WTC11 (cell line): Measurements from ENCODE around the gene NRIP3. TPM values are rescaled to one million over a fixed set of nuclear protein-coding genes. Genes with fewer than 3 reads are reported as not detected.

Experiments
- ATAC-seq: fragments of 200-7000 bp; cut with Tn5 transposase; 2 replicates; pipeline ENCODE4 v1.10.0; 2021; ENCODE audit warnings: mild to moderate bottlenecking, moderate library complexity
- CTCF ChIA-PET: fragments of 300-600 bp; sonication (Branson Sonifier 250); formaldehyde crosslinking; loops from one replicate; lab custom pipeline; 2021; ENCODE audit warnings: antibody characterized with exemption; lab: Charles Lee
- POLR2A ChIA-PET: fragments of 350-600 bp; sonication (Branson Sonifier 250); formaldehyde crosslinking; loops from one replicate; lab custom pipeline; 2021; ENCODE audit warnings: antibody characterized with exemption; lab: Charles Lee
- DNase-seq: peaks from one replicate; pipeline ENCODE4 v3.0.0; 2021; ENCODE audit warnings: low spot score
- H3K27ac Mint-ChIP-seq: 2 replicates; pipeline ENCODE4 v1.8.0; 2021; ENCODE audit warnings: mixed read lengths
- H3K27me3 Mint-ChIP-seq: 2 replicates; pipeline ENCODE4 v1.8.0; 2021; ENCODE audit warnings: low read depth, mild to moderate bottlenecking, moderate library complexity, mixed read lengths
- H3K36me3 Mint-ChIP-seq: 2 replicates; pipeline ENCODE4 v1.8.0; 2021; ENCODE audit warnings: mixed read lengths
- H3K4me1 Mint-ChIP-seq: 2 replicates; pipeline ENCODE4 v1.8.0; 2022; ENCODE audit warnings: mixed read lengths
- H3K4me3 Mint-ChIP-seq: 2 replicates; pipeline ENCODE4 v1.8.0; 2021; ENCODE audit warnings: mild to moderate bottlenecking, moderate library complexity, mixed read lengths
- H3K9me3 Mint-ChIP-seq: 2 replicates; pipeline ENCODE4 v1.8.0; 2021; ENCODE audit warnings: mixed read lengths
- ELF4 ChIP-seq: sonication (generic); formaldehyde crosslinking; IDR thresholded peaks from 2 replicates; pipeline ENCODE4 v1.8.1; 2022; ENCODE audit warnings: low read depth, mild to moderate bottlenecking, moderate library complexity, missing genetic modification reagents
- EMX1 ChIP-seq: fragments of 250-450 bp; sonication (Bioruptor Pico); IDR thresholded peaks from 2 replicates; pipeline ENCODE4 v1.8.0; 2021; ENCODE audit warnings: mild to moderate bottlenecking
- ERG ChIP-seq: fragments of 250-450 bp; sonication (Bioruptor Pico); IDR thresholded peaks from 2 replicates; pipeline ENCODE4 v1.8.0; 2021; ENCODE audit warnings: mild to moderate bottlenecking
- FOXJ3 ChIP-seq: sonication (generic); formaldehyde crosslinking; IDR thresholded peaks from 2 replicates; pipeline ENCODE4 v1.9.0; 2021; ENCODE audit warnings: missing genetic modification reagents, mild to moderate bottlenecking, borderline replicate concordance
- FOXP1 ChIP-seq: sonication (generic); formaldehyde crosslinking; IDR thresholded peaks from 2 replicates; pipeline ENCODE4 v1.8.0; 2022; ENCODE audit warnings: missing genetic modification reagents, mild to moderate bottlenecking, moderate library complexity, borderline replicate concordance
- MXD4 ChIP-seq: fragments of 250-450 bp; sonication (Bioruptor Pico); IDR thresholded peaks from 2 replicates; pipeline ENCODE4 v1.8.0; 2021; ENCODE audit warnings: mild to moderate bottlenecking, moderate library complexity, borderline replicate concordance
- TCF7 ChIP-seq: sonication (generic); formaldehyde crosslinking; IDR thresholded peaks from 2 replicates; pipeline ENCODE4 v1.8.0; 2022; ENCODE audit warnings: mild to moderate bottlenecking, low read depth, missing genetic modification reagents, moderate library complexity
- TEAD1 ChIP-seq: sonication (generic); formaldehyde crosslinking; IDR thresholded peaks from 2 replicates; pipeline ENCODE4 v1.8.0; 2022; ENCODE audit warnings: mild to moderate bottlenecking, missing genetic modification reagents
- TEAD4 ChIP-seq: sonication (generic); formaldehyde crosslinking; IDR thresholded peaks from 2 replicates; pipeline ENCODE4 v1.8.0; 2022; ENCODE audit warnings: mild to moderate bottlenecking, missing genetic modification reagents
- ZBTB21 ChIP-seq: sonication (generic); formaldehyde crosslinking; IDR thresholded peaks from 2 replicates; pipeline ENCODE4 v1.8.1; 2023; ENCODE audit warnings: mild to moderate bottlenecking, missing genetic modification reagents, borderline replicate concordance
- ZNF121 ChIP-seq: sonication (generic); formaldehyde crosslinking; IDR thresholded peaks from 2 replicates; pipeline ENCODE4 v1.8.0; 2023; ENCODE audit warnings: missing genetic modification reagents
- ZNF423 ChIP-seq: fragments of 250-450 bp; sonication (Bioruptor Pico); IDR thresholded peaks from 2 replicates; pipeline ENCODE4 v2.1.2; 2022; ENCODE audit warnings: mild to moderate bottlenecking, moderate library complexity
- ZNF671 ChIP-seq: fragments of 250-450 bp; sonication (Bioruptor Pico); IDR thresholded peaks from 2 replicates; pipeline ENCODE4 v1.8.0; 2021; ENCODE audit warnings: mild to moderate bottlenecking
- total RNA-seq: library from RNA; stranded (reverse); gene quantifications from 3 replicates; pipeline ENCODE4 v1.2.3, GENCODE V29; 2021
- TF ChIP-seq, protein P1 (sequence below): sonication (generic); formaldehyde crosslinking; IDR thresholded peaks from 2 replicates; pipeline ENCODE4 v1.8.1; 2023; ENCODE audit warnings: mild to moderate bottlenecking, missing genetic modification reagents, borderline replicate concordance
- TF ChIP-seq, protein P2 (sequence below): fragments of 250-450 bp; sonication (Bioruptor Pico); IDR thresholded peaks from 2 replicates; pipeline ENCODE4 v2.1.2; 2022; ENCODE audit warnings: mild to moderate bottlenecking, moderate library complexity
- TF ChIP-seq, protein P3 (sequence below): sonication (generic); formaldehyde crosslinking; IDR thresholded peaks from 2 replicates; pipeline ENCODE4 v1.8.0; 2022; ENCODE audit warnings: mild to moderate bottlenecking, missing genetic modification reagents
- TF ChIP-seq, protein P4 (sequence below): fragments of 250-450 bp; sonication (Bioruptor Pico); IDR thresholded peaks from 2 replicates; pipeline ENCODE4 v1.9.0; 2021; ENCODE audit warnings: mild to moderate bottlenecking

NRIP3 gene
- total RNA-seq, 1 experiment from 2014 or later = 4.5 TPM

GRCh38 chr11:9025101-9025850, 21.5 kb upstream of the NRIP3 start (continued):
- TF ChIP-seq, protein P1, sequence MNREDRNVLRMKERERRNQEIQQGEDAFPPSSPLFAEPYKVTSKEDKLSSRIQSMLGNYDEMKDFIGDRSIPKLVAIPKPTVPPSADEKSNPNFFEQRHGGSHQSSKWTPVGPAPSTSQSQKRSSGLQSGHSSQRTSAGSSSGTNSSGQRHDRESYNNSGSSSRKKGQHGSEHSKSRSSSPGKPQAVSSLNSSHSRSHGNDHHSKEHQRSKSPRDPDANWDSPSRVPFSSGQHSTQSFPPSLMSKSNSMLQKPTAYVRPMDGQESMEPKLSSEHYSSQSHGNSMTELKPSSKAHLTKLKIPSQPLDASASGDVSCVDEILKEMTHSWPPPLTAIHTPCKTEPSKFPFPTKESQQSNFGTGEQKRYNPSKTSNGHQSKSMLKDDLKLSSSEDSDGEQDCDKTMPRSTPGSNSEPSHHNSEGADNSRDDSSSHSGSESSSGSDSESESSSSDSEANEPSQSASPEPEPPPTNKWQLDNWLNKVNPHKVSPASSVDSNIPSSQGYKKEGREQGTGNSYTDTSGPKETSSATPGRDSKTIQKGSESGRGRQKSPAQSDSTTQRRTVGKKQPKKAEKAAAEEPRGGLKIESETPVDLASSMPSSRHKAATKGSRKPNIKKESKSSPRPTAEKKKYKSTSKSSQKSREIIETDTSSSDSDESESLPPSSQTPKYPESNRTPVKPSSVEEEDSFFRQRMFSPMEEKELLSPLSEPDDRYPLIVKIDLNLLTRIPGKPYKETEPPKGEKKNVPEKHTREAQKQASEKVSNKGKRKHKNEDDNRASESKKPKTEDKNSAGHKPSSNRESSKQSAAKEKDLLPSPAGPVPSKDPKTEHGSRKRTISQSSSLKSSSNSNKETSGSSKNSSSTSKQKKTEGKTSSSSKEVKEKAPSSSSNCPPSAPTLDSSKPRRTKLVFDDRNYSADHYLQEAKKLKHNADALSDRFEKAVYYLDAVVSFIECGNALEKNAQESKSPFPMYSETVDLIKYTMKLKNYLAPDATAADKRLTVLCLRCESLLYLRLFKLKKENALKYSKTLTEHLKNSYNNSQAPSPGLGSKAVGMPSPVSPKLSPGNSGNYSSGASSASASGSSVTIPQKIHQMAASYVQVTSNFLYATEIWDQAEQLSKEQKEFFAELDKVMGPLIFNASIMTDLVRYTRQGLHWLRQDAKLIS (CRISPR knock-in tag) = no peak
- no peak for TF ChIP-seq FOXJ3 (CRISPR knock-in tag)

- H3K4me1 Mint-ChIP-seq = peaks cover 8% of the 10 kb centered on the region
- no peaks in the 10 kb centered on the region for H3K9me3 Mint-ChIP-seq
- H3K27me3 Mint-ChIP-seq = no peaks in the 10 kb centered on the region
- H3K4me3 Mint-ChIP-seq = no peak overlapping the region
- ATAC-seq (no peak), DNase-seq (no peak)
- POLR2A ChIA-PET = no interaction called here
- CTCF ChIA-PET = interaction anchor here (0.9 to 1.6 kb wide), 3 partner anchors 37 to 115 kb away, joined by 4 to 5 read pairs (median 4); no protein-coding TSS in a partner anchor
- H3K36me3 Mint-ChIP-seq = no peaks in the 10 kb centered on the region
- H3K27ac Mint-ChIP-seq = no peak overlapping the region
- TF ChIP-seq, protein P2, sequence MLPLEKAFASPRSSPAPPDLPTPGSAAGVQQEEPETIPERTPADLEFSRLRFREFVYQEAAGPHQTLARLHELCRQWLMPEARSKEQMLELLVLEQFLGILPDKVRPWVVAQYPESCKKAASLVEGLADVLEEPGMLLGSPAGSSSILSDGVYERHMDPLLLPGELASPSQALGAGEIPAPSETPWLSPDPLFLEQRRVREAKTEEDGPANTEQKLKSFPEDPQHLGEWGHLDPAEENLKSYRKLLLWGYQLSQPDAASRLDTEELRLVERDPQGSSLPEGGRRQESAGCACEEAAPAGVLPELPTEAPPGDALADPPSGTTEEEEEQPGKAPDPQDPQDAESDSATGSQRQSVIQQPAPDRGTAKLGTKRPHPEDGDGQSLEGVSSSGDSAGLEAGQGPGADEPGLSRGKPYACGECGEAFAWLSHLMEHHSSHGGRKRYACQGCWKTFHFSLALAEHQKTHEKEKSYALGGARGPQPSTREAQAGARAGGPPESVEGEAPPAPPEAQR (CRISPR knock-in tag) = no peak
- no peak for TF ChIP-seq FOXJ3 (CRISPR knock-in tag)
- TF ChIP-seq ZNF121 (CRISPR knock-in tag) = no peak
- no peak for TF ChIP-seq ELF4 (CRISPR knock-in tag)
- no peak for TF ChIP-seq TEAD4 (CRISPR knock-in tag)
- no peak for TF ChIP-seq ZNF423 (CRISPR knock-in tag)
- no peak for TF ChIP-seq TEAD1
- TF ChIP-seq FOXP1 (CRISPR knock-in tag) = no peak
- TF ChIP-seq MXD4 = no peak
- TF ChIP-seq, protein P3, sequence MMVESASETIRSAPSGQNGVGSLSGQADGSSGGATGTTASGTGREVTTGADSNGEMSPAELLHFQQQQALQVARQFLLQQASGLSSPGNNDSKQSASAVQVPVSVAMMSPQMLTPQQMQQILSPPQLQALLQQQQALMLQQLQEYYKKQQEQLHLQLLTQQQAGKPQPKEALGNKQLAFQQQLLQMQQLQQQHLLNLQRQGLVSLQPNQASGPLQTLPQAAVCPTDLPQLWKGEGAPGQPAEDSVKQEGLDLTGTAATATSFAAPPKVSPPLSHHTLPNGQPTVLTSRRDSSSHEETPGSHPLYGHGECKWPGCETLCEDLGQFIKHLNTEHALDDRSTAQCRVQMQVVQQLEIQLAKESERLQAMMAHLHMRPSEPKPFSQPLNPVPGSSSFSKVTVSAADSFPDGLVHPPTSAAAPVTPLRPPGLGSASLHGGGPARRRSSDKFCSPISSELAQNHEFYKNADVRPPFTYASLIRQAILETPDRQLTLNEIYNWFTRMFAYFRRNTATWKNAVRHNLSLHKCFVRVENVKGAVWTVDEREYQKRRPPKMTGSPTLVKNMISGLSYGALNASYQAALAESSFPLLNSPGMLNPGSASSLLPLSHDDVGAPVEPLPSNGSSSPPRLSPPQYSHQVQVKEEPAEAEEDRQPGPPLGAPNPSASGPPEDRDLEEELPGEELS (CRISPR knock-in tag) = no peak
- no peak for TF ChIP-seq ERG (CRISPR knock-in tag)
- no peak for TF ChIP-seq ZBTB21 (CRISPR knock-in tag)
- TF ChIP-seq ZNF671 (CRISPR knock-in tag) = no peak
- TF ChIP-seq TCF7 (CRISPR knock-in tag) = no peak
- no peak for TF ChIP-seq EMX1 (CRISPR knock-in tag)
- TF ChIP-seq, protein P4, sequence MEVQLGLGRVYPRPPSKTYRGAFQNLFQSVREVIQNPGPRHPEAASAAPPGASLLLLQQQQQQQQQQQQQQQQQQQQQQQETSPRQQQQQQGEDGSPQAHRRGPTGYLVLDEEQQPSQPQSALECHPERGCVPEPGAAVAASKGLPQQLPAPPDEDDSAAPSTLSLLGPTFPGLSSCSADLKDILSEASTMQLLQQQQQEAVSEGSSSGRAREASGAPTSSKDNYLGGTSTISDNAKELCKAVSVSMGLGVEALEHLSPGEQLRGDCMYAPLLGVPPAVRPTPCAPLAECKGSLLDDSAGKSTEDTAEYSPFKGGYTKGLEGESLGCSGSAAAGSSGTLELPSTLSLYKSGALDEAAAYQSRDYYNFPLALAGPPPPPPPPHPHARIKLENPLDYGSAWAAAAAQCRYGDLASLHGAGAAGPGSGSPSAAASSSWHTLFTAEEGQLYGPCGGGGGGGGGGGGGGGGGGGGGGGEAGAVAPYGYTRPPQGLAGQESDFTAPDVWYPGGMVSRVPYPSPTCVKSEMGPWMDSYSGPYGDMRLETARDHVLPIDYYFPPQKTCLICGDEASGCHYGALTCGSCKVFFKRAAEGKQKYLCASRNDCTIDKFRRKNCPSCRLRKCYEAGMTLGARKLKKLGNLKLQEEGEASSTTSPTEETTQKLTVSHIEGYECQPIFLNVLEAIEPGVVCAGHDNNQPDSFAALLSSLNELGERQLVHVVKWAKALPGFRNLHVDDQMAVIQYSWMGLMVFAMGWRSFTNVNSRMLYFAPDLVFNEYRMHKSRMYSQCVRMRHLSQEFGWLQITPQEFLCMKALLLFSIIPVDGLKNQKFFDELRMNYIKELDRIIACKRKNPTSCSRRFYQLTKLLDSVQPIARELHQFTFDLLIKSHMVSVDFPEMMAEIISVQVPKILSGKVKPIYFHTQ (CRISPR knock-in tag) = no peak
- TF ChIP-seq, protein P1 (CRISPR knock-in tag) = no peak
Observed at GRCh38 chr11:9022961-9023680, 19.3 kb upstream of the NRIP3 start.
